Thoracic aorta (tissue), 2 donors: Measurements from ENCODE around the gene ZNF784. TPM values are rescaled to one million over a fixed set of nuclear protein-coding genes. Genes with fewer than 3 reads are reported as not detected.

Experiments used
- ATAC-seq: fragments of 150-250 bp; one replicate; pipeline ENCODE4 v1.8.0; 2017; ENCODE audit warnings: low read depth; ENCODE audit not compliant: insufficient number of reproducible peaks, low FRiP score
- DNase-seq: peaks from one replicate; pipeline ENCODE4 v3.0.0-alpha.2; 2020; ENCODE audit warnings: low spot score
- H3K27ac ChIP-seq, 2 donors: fragments of 200-600 bp; sonication (generic); 1 replicate in 1 of 2; 2 replicates in 1 of 2; pipeline ENCODE4 v1.5.1; 2016; ENCODE audit warnings: mild to moderate bottlenecking in 2 of 2, moderate library complexity in 2 of 2
- H3K27me3 ChIP-seq: fragments of 200-600 bp; sonication (generic); replicated peaks from 2 replicates; pipeline ENCODE4 v1.6.0; 2016; ENCODE audit warnings: mild to moderate bottlenecking; ENCODE audit not compliant: insufficient read depth
- H3K36me3 ChIP-seq: fragments of 200-600 bp; sonication (generic); one replicate; pipeline ENCODE4 v1.5.1; 2016
- H3K4me1 ChIP-seq, 2 donors: fragments of 200-600 bp; sonication (generic); 1 replicate in 1 of 2; 2 replicates in 1 of 2; pipeline versions ENCODE4 v1.5.1 to v1.6.0; 2016; ENCODE audit warnings: low read depth in 2 of 2, mild to moderate bottlenecking in 1 of 2; ENCODE audit not compliant: control insufficient read depth in 1 of 2
- H3K4me3 ChIP-seq: fragments of 200-600 bp; sonication (generic); 2 replicates; pipeline ENCODE4 v1.5.1; 2016; ENCODE audit warnings: mild to moderate bottlenecking
- H3K9me3 ChIP-seq: fragments of 200-600 bp; sonication (generic); 2 replicates; pipeline ENCODE4 v1.5.1; 2016
- CTCF ChIP-seq: fragments of 200-600 bp; sonication (generic); IDR thresholded peaks from one replicate; pipeline ENCODE4 v1.5.1; 2019; ENCODE audit warnings: antibody characterized with exemption
- total RNA-seq, 2 donors: library from RNA; depleted of rRNA; stranded (reverse); fragments of >200 nt; gene quantifications; one replicate each; pipeline versions ENCODE4 v1.1.0 to v1.2.3, GENCODE V29; 2016

ZNF784 gene
- 10 to 100 TPM in 1 of 2 donors, 1 to 10 TPM in 1; 8.5 to 13.0 TPM for total RNA-seq

- Histone ChIP-seq H3K36me3 (no peaks in the 10 kb centered on the region), H3K4me1 (peaks cover 0 to 6% of the 10 kb centered on the region in 2 donors), H3K27me3 (no peaks in the 10 kb centered on the region), H3K9me3 (no peaks in the 10 kb centered on the region), H3K27ac (peak within 1 kb of the TSS; percentile 93 to 96), H3K4me3 (peak within 1 kb of the TSS; percentile 94)
- DNase-seq (peak; percentile 85), ATAC-seq (peak; percentile 81)
- no peak for TF ChIP-seq CTCF
These were observed at the start of gene ZNF784 for GRCh38 chr19:55624109-55625003. Gene ZNF784 (minus strand): TSS chr19:55624566. CDS start chr19:55624561, 5 bp downstream.

DNA sequence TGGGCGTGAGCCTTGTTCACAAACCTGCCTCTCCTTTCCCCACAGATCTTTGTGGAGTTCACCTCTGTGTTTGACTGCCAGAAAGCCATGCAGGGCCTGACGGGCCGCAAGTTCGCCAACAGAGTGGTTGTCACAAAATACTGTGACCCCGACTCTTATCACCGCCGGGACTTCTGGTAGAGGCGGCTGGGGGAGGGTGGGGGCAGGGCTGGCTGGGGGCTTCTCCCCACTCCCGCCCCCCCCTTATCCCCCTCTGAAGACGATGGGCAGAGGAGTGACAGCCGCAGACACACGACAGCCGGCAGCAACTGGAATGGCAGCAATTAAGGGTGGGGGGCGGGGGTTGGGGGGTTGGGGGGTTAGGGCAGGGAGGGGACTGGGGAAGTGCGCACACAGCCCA is 49.5 kb upstream of the ZNF784 start:
- no peak overlapping the region for H3K4me3 ChIP-seq
- TF ChIP-seq CTCF, result no peak
- H3K27me3 ChIP-seq, result no peaks in the 10 kb centered on the region
- no peaks in the 10 kb centered on the region for H3K9me3 ChIP-seq
- H3K4me1 ChIP-seq, result peaks cover 27 to 37% of the 10 kb centered on the region in 2 donors
- ATAC-seq (no peak), DNase-seq (no peak)
- no peak overlapping the region for H3K27ac ChIP-seq
- peaks cover 38% of the 10 kb centered on the region for H3K36me3 ChIP-seq

DNA sequence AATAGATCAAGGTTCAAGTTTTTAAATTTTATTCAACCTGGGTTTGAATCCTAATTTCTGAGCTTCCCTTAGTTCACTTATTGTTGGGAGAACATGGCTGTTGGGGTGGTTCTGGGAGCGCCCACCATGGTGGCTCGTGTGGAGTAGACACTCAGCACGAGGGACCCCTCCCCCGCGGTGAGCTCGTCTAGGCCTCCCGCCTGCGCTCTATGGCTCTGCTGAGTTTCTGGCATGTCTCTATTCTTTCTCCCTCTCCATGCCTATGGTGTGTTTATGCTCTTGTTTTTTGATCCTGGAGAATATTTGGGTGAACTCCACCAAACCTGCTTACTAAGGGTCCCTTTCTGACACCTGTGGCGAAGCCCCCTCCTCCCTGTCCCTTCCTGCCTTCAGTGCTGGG is 49.1 kb upstream of the ZNF784 start:
- no peak overlapping the region for H3K4me3 ChIP-seq
- H3K4me1 ChIP-seq, result peaks cover 27 to 33% of the 10 kb centered on the region in 2 donors
- DNase-seq (no peak), ATAC-seq (no peak)
- no peaks in the 10 kb centered on the region for H3K27me3 ChIP-seq
- H3K36me3 ChIP-seq, result peaks cover 38% of the 10 kb centered on the region
- no peaks in the 10 kb centered on the region for H3K9me3 ChIP-seq
- no peak for TF ChIP-seq CTCF
- no peak overlapping the region for H3K27ac ChIP-seq

- Histone ChIP-seq H3K4me3 (no peak overlapping the region), H3K27ac (no peak overlapping the region), H3K27me3 (no peaks in the 10 kb centered on the region), H3K4me1 (peaks cover 21 to 23% of the 10 kb centered on the region in 2 donors), H3K36me3 (peaks cover 46% of the 10 kb centered on the region), H3K9me3 (no peaks in the 10 kb centered on the region)
- ATAC-seq (no peak), DNase-seq (no peak)
- no peak for TF ChIP-seq CTCF
These were observed 48.1 kb upstream of the ZNF784 start for GRCh38 chr19:55672418-55672817.

DNA sequence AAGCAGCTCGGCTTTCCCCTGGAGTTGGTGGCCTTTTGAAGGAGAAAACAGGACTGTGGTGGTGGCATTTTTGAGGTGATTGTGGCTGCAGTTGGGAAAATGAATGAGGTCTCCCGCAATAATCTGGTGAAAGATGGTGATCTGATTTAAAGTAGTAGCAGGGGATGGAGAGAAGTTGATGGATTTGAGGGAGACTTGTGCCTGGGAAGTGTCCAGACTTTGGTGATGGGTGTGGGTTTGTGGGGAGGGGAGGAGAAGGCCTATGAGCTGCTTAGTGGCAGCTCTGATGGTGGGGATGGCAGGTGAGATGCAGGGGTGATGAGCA is 46.6 kb upstream of the ZNF784 start:
- no peak for TF ChIP-seq CTCF
- H3K4me3 ChIP-seq, result no peak overlapping the region

More for the DNA sequence above, 46.6 kb upstream of the ZNF784 start:
- Histone ChIP-seq H3K36me3 (peaks cover 60% of the 10 kb centered on the region), H3K4me1 (peaks cover 7 to 9% of the 10 kb centered on the region in 2 donors), H3K27me3 (no peaks in the 10 kb centered on the region), H3K9me3 (no peaks in the 10 kb centered on the region), H3K27ac (no peak overlapping the region)
- ATAC-seq (no peak), DNase-seq (no peak)
